HepG2 (cell line): ENCODE results near the gene GRIN2C. TPM values are rescaled to one million over a fixed set of nuclear protein-coding genes. Genes with fewer than 3 reads are reported as not detected.

Experiments used
- ATAC-seq: fragments of 200-7000 bp; cut with Tn5 transposase; 3 replicates; pipeline ENCODE4 v1.9.1; 2020; ENCODE audit warnings: mild to moderate bottlenecking, moderate library complexity
- BruUV-seq: library from RNA; stranded (reverse); fragments of 400-500 nt; replicated peaks from 2 replicates; lab custom pipeline; 2021; lab: Mats Ljungman, UMichigan
- CTCF ChIA-PET: fragments of 300-600 bp; formaldehyde crosslinking; extraction: SDS; loops from one replicate; lab custom pipeline; 2021; ENCODE audit warnings: low total read pairs, inconsistent platforms, low intra/inter-chr PET ratio; lab: Yijun Ruan, JAX
- POLR2A ChIA-PET: fragments of 350-600 bp; sonication (Branson Sonifier 250); formaldehyde crosslinking; loops from one replicate; lab custom pipeline; 2020; ENCODE audit warnings: antibody characterized with exemption, inconsistent platforms; lab: Yijun Ruan, JAX
- DNase-seq: peaks from one replicate; pipeline ENCODE4 v3.0.0-alpha.2; 2015; ENCODE audit warnings: low spot score
- FAIRE-seq: peaks from 3 replicates; lab custom pipeline; 2011; peaks lifted over from hg19 to GRCh38; lab: Jason Lieb, UNC
- H2AFZ ChIP-seq: one replicate; pipeline ENCODE4 v1.6.1; 2011; ENCODE audit warnings: low read length, inconsistent platforms
- H3K27ac ChIP-seq: fragments of 300-600 bp; 3 replicates; pipeline ENCODE4 v1.8.0; 2011; ENCODE audit warnings: mixed run types, mild to moderate bottlenecking, mixed read lengths, low read length, inconsistent platforms; ENCODE audit not compliant: insufficient read depth; ENCODE audit errors: extremely low read length
- H3K27me3 ChIP-seq, 2 experiments: fragments of 200-600 bp in 1 of 2; 2 replicates in 1 of 2; 3 replicates in 1 of 2; pipeline versions ENCODE4 v1.6.0 to v1.8.0; 2011; ENCODE audit warnings: low read length in 2 of 2, mild to moderate bottlenecking in 2 of 2, moderate library complexity in 2 of 2, inconsistent platforms in 1 of 2; ENCODE audit not compliant: insufficient read depth in 2 of 2, control insufficient read depth in 1 of 2
- H3K36me3 ChIP-seq, 2 experiments: fragments of 200-600 bp in 1 of 2; replicated peaks in 1 of 2; 2 replicates in 1 of 2; 3 replicates in 1 of 2; pipeline versions ENCODE4 v1.5.1 to v1.8.0; 2011; ENCODE audit warnings: low read length in 2 of 2, inconsistent platforms in 1 of 2; ENCODE audit not compliant: insufficient read depth in 2 of 2, control insufficient read depth in 1 of 2
- H3K4me1 ChIP-seq: 2 replicates; pipeline ENCODE4 v1.5.1; 2012; ENCODE audit warnings: low read length, inconsistent platforms; ENCODE audit not compliant: insufficient read depth
- H3K4me2 ChIP-seq: 2 replicates; pipeline ENCODE4 v1.6.0; 2011; ENCODE audit warnings: low read depth, low read length, inconsistent platforms
- H3K4me3 ChIP-seq, 3 experiments: fragments of 200-600 bp in 1 of 3; sonication (generic), shearing (Covaris generic) in 1 of 3; replicated peaks in 1 of 3; 2 replicates each; pipeline ENCODE4 v1.5.1; 2011 to 2016; ENCODE audit warnings: low read length in 3 of 3, inconsistent platforms in 2 of 3, low read depth in 2 of 3, mild to moderate bottlenecking in 2 of 3, control low read depth in 1 of 3, mixed read lengths in 1 of 3; ENCODE audit not compliant: insufficient read depth in 1 of 3
- H3K79me2 ChIP-seq: one replicate; pipeline ENCODE4 v1.6.1; 2011; ENCODE audit warnings: low read length, inconsistent platforms; ENCODE audit not compliant: insufficient read depth
- H3K9ac ChIP-seq: 2 replicates; pipeline ENCODE4 v1.6.0; 2011; ENCODE audit warnings: mild to moderate bottlenecking, low read depth, low read length, inconsistent platforms; ENCODE audit not compliant: insufficient read depth
- H3K9me3 ChIP-seq: 2 replicates; pipeline ENCODE4 v1.5.1; 2012; ENCODE audit warnings: mild to moderate bottlenecking, low read length
- H4K20me1 ChIP-seq: 2 replicates; pipeline ENCODE4 v1.6.0; 2011; ENCODE audit warnings: inconsistent platforms, mild to moderate bottlenecking, low read length, moderate library complexity; ENCODE audit not compliant: insufficient read depth
- DPF2 ChIP-seq: sonication (generic); formaldehyde crosslinking; IDR thresholded peaks from 2 replicates; pipeline ENCODE4 v1.4.0; 2020; ENCODE audit warnings: mild to moderate bottlenecking, low read depth, missing genetic modification reagents, borderline replicate concordance
- ERF ChIP-seq: IDR thresholded peaks from 2 replicates; pipeline ENCODE4 v1.6.1; 2018; ENCODE audit warnings: missing biosample characterization, missing genetic modification reagents
- ETV6 ChIP-seq: sonication (generic); formaldehyde crosslinking; conservative IDR thresholded peaks from 2 replicates; pipeline ENCODE4 v1.4.0; 2020; ENCODE audit warnings: missing genetic modification reagents
- HMG20A ChIP-seq: IDR thresholded peaks from 2 replicates; pipeline ENCODE4 v1.6.1; 2016; ENCODE audit warnings: borderline replicate concordance
- PHF20 ChIP-seq: sonication (generic); formaldehyde crosslinking; IDR thresholded peaks from 2 replicates; pipeline ENCODE4 v1.5.0; 2020; ENCODE audit warnings: mild to moderate bottlenecking, missing genetic modification reagents
- PLSCR1 ChIP-seq: sonication (generic); formaldehyde crosslinking; IDR thresholded peaks from 2 replicates; pipeline ENCODE4 v1.5.0; 2020; ENCODE audit warnings: missing genetic modification reagents, mild to moderate bottlenecking, borderline replicate concordance
- TEAD2 ChIP-seq: sonication (generic); formaldehyde crosslinking; IDR thresholded peaks from 2 replicates; pipeline ENCODE4 v1.9.0; 2021; ENCODE audit warnings: missing genetic modification reagents
- THAP9 ChIP-seq: sonication (generic); formaldehyde crosslinking; IDR thresholded peaks from 2 replicates; pipeline ENCODE4; 2020; ENCODE audit warnings: missing genetic modification reagents, mild to moderate bottlenecking, borderline replicate concordance
- U2AF1 ChIP-seq: fragments of 200-400 bp; formaldehyde crosslinking; optimal IDR thresholded peaks from 2 replicates; pipeline ENCODE3; 2017; ENCODE audit warnings: mild to moderate bottlenecking, low read depth, low read length
- ZBTB42 ChIP-seq: sonication (generic); formaldehyde crosslinking; IDR thresholded peaks from 2 replicates; pipeline ENCODE4 v1.5.0; 2020; ENCODE audit warnings: mild to moderate bottlenecking, missing genetic modification reagents
- ZNF343 ChIP-seq: sonication (generic); formaldehyde crosslinking; IDR thresholded peaks from 2 replicates; pipeline ENCODE4 v1.4.0; 2020; ENCODE audit warnings: mild to moderate bottlenecking, missing genetic modification reagents
- ZNF432 ChIP-seq: sonication (generic); formaldehyde crosslinking; IDR thresholded peaks from 2 replicates; pipeline ENCODE4 v1.5.0; 2020; ENCODE audit warnings: missing genetic modification reagents, mild to moderate bottlenecking, borderline replicate concordance
- ZNF556 ChIP-seq: sonication (generic); formaldehyde crosslinking; IDR thresholded peaks from 2 replicates; pipeline ENCODE4 v1.4.0; 2020; ENCODE audit warnings: mild to moderate bottlenecking, missing genetic modification reagents, borderline replicate concordance
- ZNF674 ChIP-seq: sonication (generic); formaldehyde crosslinking; IDR thresholded peaks from 2 replicates; pipeline ENCODE4 v1.5.0; 2020; ENCODE audit warnings: low read depth, mild to moderate bottlenecking, missing genetic modification reagents
- ZNF713 ChIP-seq: sonication (generic); formaldehyde crosslinking; IDR thresholded peaks from 2 replicates; pipeline ENCODE4 v1.4.0; 2020; ENCODE audit warnings: mild to moderate bottlenecking, missing genetic modification reagents
- ZNF740 ChIP-seq: sonication (generic); formaldehyde crosslinking; IDR thresholded peaks from 2 replicates; pipeline ENCODE4 v1.4.0; 2020; ENCODE audit warnings: missing genetic modification reagents
- ZNF747 ChIP-seq: sonication (generic); formaldehyde crosslinking; IDR thresholded peaks from 2 replicates; pipeline ENCODE4 v1.8.1; 2023; ENCODE audit warnings: missing genetic modification reagents, mild to moderate bottlenecking, borderline replicate concordance
- ZSCAN20 ChIP-seq: sonication (generic); formaldehyde crosslinking; IDR thresholded peaks from 2 replicates; pipeline ENCODE4 v1.4.0; 2020; ENCODE audit warnings: missing genetic modification reagents, mild to moderate bottlenecking, borderline replicate concordance
- ZSCAN29 ChIP-seq: sonication (generic); formaldehyde crosslinking; conservative IDR thresholded peaks from 2 replicates; pipeline ENCODE4 v1.4.0; 2020; ENCODE audit warnings: mild to moderate bottlenecking, missing genetic modification reagents
- ZSCAN30 ChIP-seq: sonication (generic); formaldehyde crosslinking; IDR thresholded peaks from 2 replicates; pipeline ENCODE4 v1.5.0; 2020; ENCODE audit warnings: mild to moderate bottlenecking, missing genetic modification reagents
- WGBS: methylation state at CpG from one replicate; pipeline ENCODE4 v1.1.6; 2017; ENCODE audit warnings: low lambda C conversion rate; 5-methylcytosine and 5-hydroxymethylcytosine counted together
- in situ Hi-C: cut with HindIII; loops from 2 replicates; pipeline ENCODE4 v1.10.0; 2017; ENCODE audit warnings: low pct_unique_long_range_greater_than_20kb; ENCODE audit not compliant: extremely low pct_ligation_motif_present
- intact Hi-C: fragments of 100-400 bp; cut with micrococcal nuclease; formaldehyde crosslinking; loops from one replicate; pipeline ENCODE4 v1.10.0; 2022; ENCODE audit not compliant: unreplicated experiment
- polyA plus RNA-seq, 8 experiments: library from polyadenylated mRNA; depleted of rRNA in 3 of 8; stranded (reverse) in 7 of 8; unstranded in 1 of 8; fragments of >200 nt; fragmentation: Illumina TruSeq in 4 of 8; extraction: Trizol in 4 of 8; gene quantifications; 2 replicates each; pipeline versions ENCODE4 v1.2.1 to v1.2.3, GENCODE V29; 2011 to 2016; ENCODE audit warnings: low read depth in 4 of 8, missing spikeins in 1 of 8, mixed read lengths in 1 of 8; ENCODE audit not compliant: insufficient read depth in 1 of 8
- total RNA-seq, 5 experiments: library from RNA; depleted of rRNA; stranded (reverse); fragments of >200 nt; fragmentation: Illumina TruSeq; extraction: Trizol; gene quantifications; 2 replicates each; pipeline ENCODE4 v1.2.3, GENCODE V29; 2016; ENCODE audit warnings: low read depth in 1 of 5

The GRIN2C gene
- total and polyA plus RNA-seq, 2 of the 13 experiments (the other 11 are each of a cell fraction or from before 2014, with no cell fraction given), result 0.03 to 0.11 TPM

- ATAC-seq (peak; percentile 87), DNase-seq (peak; percentile 100), FAIRE-seq (peak; percentile 99)
- BruUV-seq, result no TSS peak
- Histone ChIP-seq H3K4me2 (peak overlapping the region; percentile 85), H3K4me3 (peak overlapping the region; percentile 70 to 95 (median 85)), H3K9ac (peak overlapping the region; percentile 72), H3K4me1 (peaks cover 84% of the 10 kb centered on the region), H3K27me3 (peaks cover 0 to 7% of the 10 kb centered on the region in 2 experiments; a peak in 4 of 5 replicates), H4K20me1 (no peaks in the 10 kb centered on the region), H3K9me3 (no peaks in the 10 kb centered on the region), H3K79me2 (peaks cover 11% of the 10 kb centered on the region), H3K27ac (peak overlapping the region; percentile 70), H3K36me3 (peaks cover 0 to 1% of the 10 kb centered on the region in 2 experiments; a peak in 1 of 5 replicates), H2AFZ (no peak overlapping the region)
- in situ Hi-C loops (no loop called here), intact Hi-C loops (no loop called here)
- WGBS, result under 1% methylated on average over 41 of the region's 55 CpGs
- CTCF ChIA-PET, result no interaction called here
- POLR2A ChIA-PET, result interaction anchor here (0.5 to 3.2 kb wide), 67 partner anchors 8 to 1865 kb away, joined by 3 to 60 read pairs (median 4); partner anchors contain the start of genes FADS6, GRIN2C, HID1 and MFSD11
- peak; percentile 87; the same call in 1 of the 2 replicates for TF ChIP-seq THAP9 (CRISPR knock-in tag)
- TF ChIP-seq ZNF556 (CRISPR knock-in tag), result peak; percentile 34; the same call in 1 of the 2 replicates
- TF ChIP-seq U2AF1, result no peak
- TF ChIP-seq ERF (CRISPR knock-in tag), result peak; percentile 72; the same call in 1 of the 2 replicates
- TF ChIP-seq ZBTB42 (CRISPR knock-in tag), result 0 out of 2 replicates have a peak, but pooled peaks have one; percentile 36
- TF ChIP-seq ZNF343 (CRISPR knock-in tag), result no peak
- no peak; the same call in 1 of the 2 replicates for TF ChIP-seq ZSCAN30 (CRISPR knock-in tag)
- TF ChIP-seq TEAD2, result no peak
- TF ChIP-seq PLSCR1 (CRISPR knock-in tag), result no peak
- no peak for TF ChIP-seq ZNF740 (CRISPR knock-in tag)
- TF ChIP-seq ZNF747 (CRISPR knock-in tag), result peak; percentile 19; the same call in 1 of the 2 replicates
- TF ChIP-seq ZNF713 (CRISPR knock-in tag), result no peak
- TF ChIP-seq ETV6 (CRISPR knock-in tag), result peak; percentile 82
- no peak for TF ChIP-seq ZNF432 (CRISPR knock-in tag)
- no peak for TF ChIP-seq ZSCAN29 (CRISPR knock-in tag)
- peak; percentile 97 for TF ChIP-seq PHF20
- no peak; the same call in 1 of the 2 replicates for TF ChIP-seq HMG20A (CRISPR knock-in tag)
- no peak for TF ChIP-seq ZSCAN20 (CRISPR knock-in tag)
- TF ChIP-seq ZNF674 (CRISPR knock-in tag), result no peak
- no peak for TF ChIP-seq DPF2 (CRISPR knock-in tag)
Observed at GRCh38 chr17:74873037-74873873, 13.6 kb upstream of the GRIN2C start.
